Uterus (tissue), 4 donors: ENCODE results near the gene LRG1. TPM values are rescaled to one million over a fixed set of nuclear protein-coding genes. Genes with fewer than 3 reads are reported as not detected.

Source experiments
- DNase-seq, 2 donors: peaks; one replicate each; pipeline ENCODE4 v3.0.0-alpha.2; 2019 to 2020
- H3K27ac ChIP-seq, 2 donors: fragments of 200-600 bp; sonication (generic); 1 replicate in 1 of 2; 2 replicates in 1 of 2; pipeline ENCODE4 v1.5.1; 2016 to 2018
- H3K27me3 ChIP-seq, 2 donors: fragments of 200-600 bp; sonication (generic); one replicate each; pipeline ENCODE4 v1.5.1; 2018 to 2019; ENCODE audit warnings: control low read depth in 1 of 2
- H3K36me3 ChIP-seq, 2 donors: fragments of 200-600 bp; sonication (generic); one replicate each; pipeline ENCODE4 v1.5.1; 2019; ENCODE audit warnings: control low read depth in 1 of 2
- H3K4me1 ChIP-seq, 2 donors: fragments of 200-600 bp; sonication (generic); one replicate each; pipeline ENCODE4 v1.5.1; 2018 to 2019; ENCODE audit warnings: control low read depth in 1 of 2
- H3K4me3 ChIP-seq, 2 donors: fragments of 200-600 bp; sonication (generic); 1 replicate in 1 of 2; 2 replicates in 1 of 2; pipeline ENCODE4 v1.5.1; 2018 to 2019; ENCODE audit warnings: mild to moderate bottlenecking in 1 of 2
- H3K9me3 ChIP-seq, 2 donors: fragments of 200-600 bp; sonication (generic); one replicate each; pipeline ENCODE4 v1.5.1; 2019; ENCODE audit warnings: control low read depth in 1 of 2
- POLR2A ChIP-seq, 2 donors: fragments of 450-650 bp; IDR thresholded peaks; one replicate each; pipeline ENCODE4 v1.6.1; 2016; ENCODE audit warnings: antibody characterized with exemption in 2 of 2, mild to moderate bottlenecking in 1 of 2, moderate library complexity in 1 of 2
- intact Hi-C: fragments of 100-400 bp; cut with DNase I; formaldehyde crosslinking; loops from one replicate; pipeline ENCODE4 v1.15.1; 2023; ENCODE audit warnings: low total_unique reads
- total RNA-seq, 4 donors: library from RNA; depleted of rRNA in 3 of 4; stranded (reverse); fragments of >200 nt in 3 of 4; gene quantifications; one replicate each; pipeline versions ENCODE4 v1.1.0 to v1.2.4, GENCODE V29; 2014 to 2023
- TF ChIP-seq, protein P1 (sequence below), 4 experiments: fragments of 200-600 bp in 2 of 4; fragments of 450-650 bp in 2 of 4; sonication (generic) in 2 of 4; IDR thresholded peaks; one replicate each; pipeline ENCODE4 v1.5.1; 2016 to 2019; ENCODE audit warnings: antibody characterized with exemption in 4 of 4, mild to moderate bottlenecking in 2 of 4, moderate library complexity in 1 of 4
- donor health status: DM: yes; HTN: yes; CAD: no.

LRG1 gene
- total RNA-seq, 4 donors from 2014 or later: 0.59 to 1.1 (median 1.1) TPM; not detected in 1

DNA sequence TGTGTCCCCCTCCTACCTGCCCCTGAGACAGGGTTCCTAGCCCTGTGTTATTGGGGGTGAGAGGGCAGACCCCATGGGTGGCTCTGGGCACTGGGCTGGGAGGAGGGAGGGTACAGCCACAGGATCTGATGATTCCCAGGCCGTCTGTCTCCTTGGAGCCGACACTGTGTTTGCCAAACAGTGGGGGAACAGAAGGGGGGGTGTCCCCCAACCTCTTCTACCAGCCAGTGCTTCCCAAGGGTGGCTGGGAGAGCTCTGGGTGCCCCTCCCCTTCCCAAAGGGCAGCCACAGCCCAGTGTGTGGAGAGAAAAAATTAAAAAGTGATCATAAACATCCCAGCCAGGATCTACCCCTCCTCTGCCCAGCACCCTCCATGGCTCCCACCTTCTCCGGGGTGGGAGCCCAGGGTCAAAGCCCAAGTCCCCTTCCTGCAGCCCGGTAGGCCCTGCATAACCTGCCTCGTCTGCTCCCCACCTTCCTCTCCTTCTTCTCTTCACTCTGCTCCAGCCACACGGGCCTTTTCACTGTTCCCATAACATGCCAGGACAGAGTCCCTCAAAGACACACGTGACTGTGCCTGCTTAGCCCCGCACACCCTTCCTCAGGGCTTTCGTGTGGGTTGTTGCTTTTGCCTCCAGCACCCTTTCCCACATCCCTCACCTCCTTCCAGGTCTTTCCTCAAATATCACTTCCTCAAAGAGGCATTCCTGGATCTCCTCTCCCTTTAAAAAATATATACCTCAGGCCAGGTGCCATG is 20.1 kb downstream of the LRG1 start:
- peaks cover 0 to 14% of the 10 kb centered on the region in 2 donors for H3K4me1 ChIP-seq
- intact Hi-C loops: no loop called here
- H3K4me3 ChIP-seq: no peak overlapping the region
- DNase-seq: peak; percentile 77 to 84
- H3K9me3 ChIP-seq: no peaks in the 10 kb centered on the region
- TF ChIP-seq, protein P1, sequence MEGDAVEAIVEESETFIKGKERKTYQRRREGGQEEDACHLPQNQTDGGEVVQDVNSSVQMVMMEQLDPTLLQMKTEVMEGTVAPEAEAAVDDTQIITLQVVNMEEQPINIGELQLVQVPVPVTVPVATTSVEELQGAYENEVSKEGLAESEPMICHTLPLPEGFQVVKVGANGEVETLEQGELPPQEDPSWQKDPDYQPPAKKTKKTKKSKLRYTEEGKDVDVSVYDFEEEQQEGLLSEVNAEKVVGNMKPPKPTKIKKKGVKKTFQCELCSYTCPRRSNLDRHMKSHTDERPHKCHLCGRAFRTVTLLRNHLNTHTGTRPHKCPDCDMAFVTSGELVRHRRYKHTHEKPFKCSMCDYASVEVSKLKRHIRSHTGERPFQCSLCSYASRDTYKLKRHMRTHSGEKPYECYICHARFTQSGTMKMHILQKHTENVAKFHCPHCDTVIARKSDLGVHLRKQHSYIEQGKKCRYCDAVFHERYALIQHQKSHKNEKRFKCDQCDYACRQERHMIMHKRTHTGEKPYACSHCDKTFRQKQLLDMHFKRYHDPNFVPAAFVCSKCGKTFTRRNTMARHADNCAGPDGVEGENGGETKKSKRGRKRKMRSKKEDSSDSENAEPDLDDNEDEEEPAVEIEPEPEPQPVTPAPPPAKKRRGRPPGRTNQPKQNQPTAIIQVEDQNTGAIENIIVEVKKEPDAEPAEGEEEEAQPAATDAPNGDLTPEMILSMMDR (IDR thresholded peaks at IDR 0.05): no peak
- no peak for TF ChIP-seq POLR2A (IDR thresholded peaks at IDR 0.05)
- H3K27ac ChIP-seq: peak overlapping the region; percentile 85 to 92
- H3K27me3 ChIP-seq: no peaks in the 10 kb centered on the region
- no peaks in the 10 kb centered on the region for H3K36me3 ChIP-seq

DNA sequence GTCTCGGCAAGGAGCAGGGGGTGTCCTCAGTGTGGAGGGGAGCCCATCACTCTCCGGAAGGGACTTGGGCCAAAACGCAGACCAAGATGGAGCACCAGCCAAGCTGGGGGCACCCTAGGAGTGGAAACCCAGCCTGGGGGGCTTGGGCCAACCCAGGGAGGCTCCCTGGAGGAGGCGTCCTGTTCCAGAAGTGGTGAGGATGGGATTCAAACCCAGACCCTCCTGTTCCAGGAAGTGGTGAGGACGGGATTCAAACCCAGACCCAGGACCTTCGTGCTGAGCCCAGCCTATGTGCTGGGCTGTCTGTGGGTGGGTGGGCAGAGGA is 20.7 kb downstream of the LRG1 start:
- Histone ChIP-seq H3K27ac (peak overlapping the region; percentile 85 to 92), H3K27me3 (no peaks in the 10 kb centered on the region), H3K36me3 (no peaks in the 10 kb centered on the region), H3K4me3 (no peak overlapping the region), H3K4me1 (peaks cover 0 to 14% of the 10 kb centered on the region in 2 donors), H3K9me3 (no peaks in the 10 kb centered on the region)
- no peak for DNase-seq
- intact Hi-C loops: no loop called here
- TF ChIP-seq POLR2A (IDR thresholded peaks at IDR 0.05): no peak

DNA sequence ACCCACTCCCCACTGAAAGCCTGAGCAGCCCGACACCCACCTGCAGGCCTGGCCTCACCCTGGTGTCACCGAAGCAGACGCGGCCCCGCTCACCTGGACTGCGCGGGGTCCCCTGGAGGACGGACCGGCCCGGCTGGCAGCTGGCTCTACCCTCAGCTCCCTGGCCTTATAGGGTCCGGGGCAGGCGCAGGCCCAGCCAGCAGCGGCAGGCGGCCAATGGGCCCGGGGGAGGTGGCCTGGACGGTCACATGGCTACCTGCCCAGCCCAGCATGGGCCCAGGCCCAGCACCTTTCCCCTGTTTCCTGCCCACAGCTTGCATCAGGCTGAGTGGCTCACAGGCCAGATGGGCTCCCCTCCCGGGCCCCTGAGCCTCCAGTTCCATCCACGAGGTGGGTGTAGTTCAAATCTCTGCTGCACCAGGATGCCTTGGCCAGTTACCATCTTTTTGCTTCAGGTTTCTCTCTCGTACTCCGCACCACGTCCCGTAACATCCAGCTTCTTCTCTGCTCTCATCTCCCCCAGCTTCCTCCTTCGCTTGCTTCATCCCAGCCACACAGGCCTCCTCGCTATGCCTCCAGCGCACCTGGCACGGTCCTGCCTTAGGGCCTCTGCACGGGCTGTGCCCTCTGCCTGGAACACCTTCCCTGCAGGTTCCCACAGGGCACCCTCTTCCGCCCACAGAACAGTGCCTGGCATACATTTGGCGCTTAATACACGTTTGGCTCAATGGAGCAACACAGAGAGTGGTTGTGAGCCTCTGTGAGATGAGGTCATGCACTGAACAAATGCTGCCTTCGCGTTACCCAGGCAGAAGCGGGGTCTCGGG is 21.3 kb downstream of the LRG1 start, which contains the start of gene PLIN4:
PLIN4 (minus strand) TSS at position 142 of the 827 bp plus-strand sequence. CDS start 214 bp downstream, outside the sequence.
- TF ChIP-seq POLR2A (IDR thresholded peaks at IDR 0.05): peak; percentile 20 to 80
- TF ChIP-seq, protein P1 (IDR thresholded peaks at IDR 0.05): peak in 1 of 4 experiments; percentile 11
- Histone ChIP-seq H3K9me3 (no peaks in the 10 kb centered on the region), H3K36me3 (no peaks in the 10 kb centered on the region), H3K4me1 (peaks cover 0 to 14% of the 10 kb centered on the region in 2 donors), H3K4me3 (peak within 1 kb of the TSS; percentile 37 to 49), H3K27ac (peak within 1 kb of the TSS; percentile 85 to 92), H3K27me3 (no peaks in the 10 kb centered on the region)
- DNase-seq: peak; percentile 89 to 91
- intact Hi-C loops: no loop called here

DNA sequence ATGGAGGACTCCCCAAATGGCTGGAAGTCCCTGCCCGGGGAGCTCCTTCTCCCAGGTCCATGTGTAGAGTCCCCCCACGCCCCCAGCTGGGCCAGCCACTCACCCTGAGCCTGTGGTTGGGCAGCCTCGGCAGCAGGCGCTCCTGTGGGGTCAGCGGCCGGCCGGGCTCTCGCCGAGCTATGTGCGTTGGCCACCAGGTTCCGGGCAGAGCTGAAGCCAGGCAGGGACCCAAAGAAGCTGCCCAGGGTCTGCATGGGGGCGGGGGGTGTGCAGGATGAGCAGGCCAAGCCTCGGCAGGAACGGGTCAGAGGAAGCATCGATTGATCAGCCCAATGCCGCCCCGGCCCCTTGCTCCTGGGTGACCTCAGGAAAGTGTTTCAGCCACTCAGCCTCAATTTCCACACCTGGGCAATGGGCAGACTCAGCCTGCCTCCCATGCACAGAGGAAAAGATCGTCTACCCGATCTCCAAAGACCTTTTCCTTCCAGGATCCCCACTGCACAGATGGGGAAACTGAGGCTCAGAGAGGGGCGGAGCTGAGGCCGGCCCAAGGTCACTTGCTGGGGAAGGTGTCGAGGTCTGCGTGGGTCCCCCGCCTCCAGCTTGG is 22.3 kb downstream of the LRG1 start:
- Histone ChIP-seq H3K4me1 (peaks cover 0 to 14% of the 10 kb centered on the region in 2 donors), H3K4me3 (peak overlapping the region; percentile 37 to 49), H3K27me3 (no peaks in the 10 kb centered on the region), H3K27ac (peak overlapping the region; percentile 85 to 92), H3K36me3 (no peaks in the 10 kb centered on the region), H3K9me3 (no peaks in the 10 kb centered on the region)
- TF ChIP-seq, protein P1 (IDR thresholded peaks at IDR 0.05): no peak
- no peak for TF ChIP-seq POLR2A (IDR thresholded peaks at IDR 0.05)
- no peak for DNase-seq
- intact Hi-C loops: no loop called here

DNA sequence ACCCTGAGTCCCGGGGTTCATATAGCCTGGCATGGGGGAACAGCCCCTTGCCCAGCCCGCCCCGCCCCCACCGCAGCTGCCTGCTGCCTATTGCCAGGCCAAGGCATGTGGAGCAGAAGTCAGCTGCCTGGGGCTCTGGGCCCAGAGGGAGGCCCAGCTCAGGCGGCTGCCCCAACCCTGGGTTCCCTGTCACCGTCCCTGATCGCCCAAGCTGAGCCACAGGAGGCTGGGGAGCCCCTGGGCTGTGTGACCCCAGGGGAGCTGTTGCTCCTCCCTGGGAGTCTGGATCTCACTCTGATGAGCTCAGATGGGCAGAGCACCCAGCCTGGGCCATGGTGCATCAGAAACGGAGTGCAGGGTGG is 22.9 kb downstream of the LRG1 start:
- Histone ChIP-seq H3K27me3 (no peaks in the 10 kb centered on the region), H3K36me3 (no peaks in the 10 kb centered on the region), H3K4me1 (peaks cover 0 to 14% of the 10 kb centered on the region in 2 donors), H3K27ac (peak overlapping the region; percentile 85 to 92), H3K4me3 (peak overlapping the region in 1 of 2 donors; percentile 49), H3K9me3 (no peaks in the 10 kb centered on the region)
- DNase-seq: no peak
- no peak for TF ChIP-seq POLR2A (IDR thresholded peaks at IDR 0.05)
- TF ChIP-seq, protein P1 (IDR thresholded peaks at IDR 0.05): no peak
- intact Hi-C loops: no loop called here
